Chondrocyte (in vitro differentiated cells): ENCODE data around the gene FAM168A. TPM values are rescaled to one million over a fixed set of nuclear protein-coding genes. Genes with fewer than 3 reads are reported as not detected.
A peak's percentile ranks its signal among the peaks of the same experiment; 100 is the strongest.

Source experiments
- DNase-seq: peaks from one replicate; pipeline ENCODE4 v3.0.0; 2021; ENCODE audit warnings: mixed read lengths, low spot score
- H3K27ac Mint-ChIP-seq: one replicate; pipeline ENCODE4 v1.8.0; 2021; ENCODE audit warnings: mild to moderate bottlenecking, moderate library complexity, mixed read lengths; ENCODE audit not compliant: unreplicated experiment
- H3K27me3 Mint-ChIP-seq: 2 replicates; pipeline ENCODE4 v1.8.0; 2021; ENCODE audit warnings: low read depth, mixed read lengths
- H3K36me3 Mint-ChIP-seq: 2 replicates; pipeline ENCODE4 v1.8.0; 2021; ENCODE audit warnings: low read depth, mixed read lengths
- H3K4me1 Mint-ChIP-seq: 2 replicates; pipeline ENCODE4 v1.8.0; 2021; ENCODE audit warnings: low read depth, mild to moderate bottlenecking, mixed read lengths
- H3K4me3 Mint-ChIP-seq: one replicate; pipeline ENCODE4 v1.8.0; 2021; ENCODE audit warnings: mild to moderate bottlenecking, moderate library complexity, mixed read lengths; ENCODE audit not compliant: unreplicated experiment
- H3K9me3 Mint-ChIP-seq: 2 replicates; pipeline ENCODE4 v1.8.0; 2021; ENCODE audit warnings: low read depth, mixed read lengths
- CTCF ChIP-seq: fragments of 200-600 bp; sonication (generic); IDR thresholded peaks from 2 replicates; pipeline ENCODE4 v1.5.0; 2021; ENCODE audit warnings: antibody characterized with exemption, mild to moderate bottlenecking, moderate library complexity
- total RNA-seq: library from RNA; stranded (reverse); gene quantifications from 3 replicates; pipeline ENCODE4 v1.2.1, GENCODE V29; 2021

The FAM168A gene
- total RNA-seq, 1 donor from 2014 or later = 53.7 TPM

- Mint-ChIP-seq H3K27me3 (no peaks in the 10 kb centered on the region), H3K9me3 (no peaks in the 10 kb centered on the region), H3K4me3 (no peak overlapping the region), H3K36me3 (peaks cover 8% of the 10 kb centered on the region), H3K27ac (no peak overlapping the region), H3K4me1 (peaks cover 6% of the 10 kb centered on the region)
- no peak for DNase-seq
- no peak for TF ChIP-seq CTCF
Measured at GRCh38 chr11:73403541-73403940, 194.4 kb downstream of the FAM168A start.

GRCh38 chr11:73402834-73403185 lies 195.1 kb downstream of the FAM168A start:
- peaks cover 6% of the 10 kb centered on the region for H3K36me3 Mint-ChIP-seq
- peaks cover 6% of the 10 kb centered on the region for H3K4me1 Mint-ChIP-seq
- no peaks in the 10 kb centered on the region for H3K27me3 Mint-ChIP-seq
- H3K27ac Mint-ChIP-seq = no peak overlapping the region
- no peak overlapping the region for H3K4me3 Mint-ChIP-seq
- peak; percentile 61 for TF ChIP-seq CTCF
- no peaks in the 10 kb centered on the region for H3K9me3 Mint-ChIP-seq
- DNase-seq = no peak

GRCh38 chr11:73401924-73402833 lies 195.7 kb downstream of the FAM168A start:
- no peak for TF ChIP-seq CTCF
- Mint-ChIP-seq H3K4me1 (peaks cover 6% of the 10 kb centered on the region), H3K9me3 (no peaks in the 10 kb centered on the region), H3K36me3 (peaks cover 1% of the 10 kb centered on the region), H3K27ac (no peak overlapping the region), H3K4me3 (no peak overlapping the region), H3K27me3 (no peaks in the 10 kb centered on the region)
- DNase-seq = no peak

- Mint-ChIP-seq H3K27ac (no peak overlapping the region), H3K4me3 (no peak overlapping the region), H3K36me3 (peaks cover 1% of the 10 kb centered on the region), H3K9me3 (no peaks in the 10 kb centered on the region), H3K27me3 (no peaks in the 10 kb centered on the region), H3K4me1 (peaks cover 6% of the 10 kb centered on the region)
- TF ChIP-seq CTCF = no peak
- no peak for DNase-seq
Measured at GRCh38 chr11:73401217-73401923, 196.5 kb downstream of the FAM168A start.

GRCh38 chr11:73400293-73400692 lies 197.6 kb downstream of the FAM168A start:
- Mint-ChIP-seq H3K9me3 (no peaks in the 10 kb centered on the region), H3K4me1 (peaks cover 6% of the 10 kb centered on the region), H3K27ac (no peak overlapping the region), H3K4me3 (no peak overlapping the region), H3K36me3 (peaks cover 1% of the 10 kb centered on the region), H3K27me3 (no peaks in the 10 kb centered on the region)
- no peak for TF ChIP-seq CTCF
- DNase-seq = no peak
